Measurements from ENCODE around the gene NXN.

DNA sequence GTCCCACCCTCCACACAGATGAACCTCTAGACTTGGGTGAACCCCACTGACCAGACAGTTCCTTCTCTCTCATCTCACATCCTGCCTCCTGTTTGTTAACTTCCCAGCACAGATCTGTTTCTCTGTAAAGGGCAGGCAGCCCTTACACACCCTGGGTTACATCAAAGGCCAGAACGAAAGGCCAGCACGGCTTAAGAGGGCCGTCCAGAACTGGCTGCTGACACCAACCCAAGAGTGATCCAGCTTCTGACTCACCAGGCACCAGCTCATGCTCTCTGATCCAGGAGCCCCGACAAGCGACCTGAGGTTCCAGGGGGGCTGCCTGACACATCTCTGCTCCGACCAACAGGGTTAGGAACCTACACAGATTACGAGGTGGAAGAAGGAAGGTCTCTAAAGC lies 110.5 kb downstream of the NXN start:
- TF ChIP-seq, protein P1, sequence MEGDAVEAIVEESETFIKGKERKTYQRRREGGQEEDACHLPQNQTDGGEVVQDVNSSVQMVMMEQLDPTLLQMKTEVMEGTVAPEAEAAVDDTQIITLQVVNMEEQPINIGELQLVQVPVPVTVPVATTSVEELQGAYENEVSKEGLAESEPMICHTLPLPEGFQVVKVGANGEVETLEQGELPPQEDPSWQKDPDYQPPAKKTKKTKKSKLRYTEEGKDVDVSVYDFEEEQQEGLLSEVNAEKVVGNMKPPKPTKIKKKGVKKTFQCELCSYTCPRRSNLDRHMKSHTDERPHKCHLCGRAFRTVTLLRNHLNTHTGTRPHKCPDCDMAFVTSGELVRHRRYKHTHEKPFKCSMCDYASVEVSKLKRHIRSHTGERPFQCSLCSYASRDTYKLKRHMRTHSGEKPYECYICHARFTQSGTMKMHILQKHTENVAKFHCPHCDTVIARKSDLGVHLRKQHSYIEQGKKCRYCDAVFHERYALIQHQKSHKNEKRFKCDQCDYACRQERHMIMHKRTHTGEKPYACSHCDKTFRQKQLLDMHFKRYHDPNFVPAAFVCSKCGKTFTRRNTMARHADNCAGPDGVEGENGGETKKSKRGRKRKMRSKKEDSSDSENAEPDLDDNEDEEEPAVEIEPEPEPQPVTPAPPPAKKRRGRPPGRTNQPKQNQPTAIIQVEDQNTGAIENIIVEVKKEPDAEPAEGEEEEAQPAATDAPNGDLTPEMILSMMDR (IDR thresholded peaks at IDR 0.05; ENCODE audit: low read depth, low read length, poor library complexity, severe bottlenecking): no peak
- TF ChIP-seq EZH2phosphoT487 (IDR thresholded peaks at IDR 0.05; ENCODE audit: borderline replicate concordance, low read length): no peak
